GM19463 (cell line): ENCODE measurements around the gene BTK.

ENCODE experiments used
- ATAC-seq: cut with Tn5 transposase; IDR thresholded peaks from one replicate; pipeline ENCODE4 v1.9.1; 2021; ENCODE audit warnings: mild to moderate bottlenecking, moderate library complexity; ENCODE audit not compliant: unreplicated experiment

BTK gene

DNA sequence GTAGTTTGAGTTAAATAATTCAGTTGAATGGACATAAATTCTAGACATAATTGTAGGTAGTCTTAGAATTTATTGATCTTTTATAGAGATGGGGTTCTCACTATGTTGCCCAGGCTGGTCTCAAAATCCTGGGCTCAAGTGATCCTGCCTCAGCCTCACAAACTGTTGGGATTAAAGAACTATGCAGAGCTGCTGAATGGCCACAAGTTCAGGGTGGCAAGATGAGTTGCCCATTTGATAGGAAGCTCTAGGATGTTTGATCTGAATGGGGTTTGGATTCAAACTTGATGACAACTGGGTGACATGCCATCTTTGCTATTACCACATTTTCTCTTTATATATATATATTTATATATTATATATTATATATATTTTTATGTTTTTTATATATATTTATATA is 8.4 kb upstream of the BTK start:
- no peak for ATAC-seq

GRCh38 chrX:101393530-101394305 is 7.7 kb upstream of the BTK start:
- ATAC-seq = no peak

GRCh38 chrX:101391831-101392230 is 5.8 kb upstream of the BTK start:
- ATAC-seq = no peak

DNA sequence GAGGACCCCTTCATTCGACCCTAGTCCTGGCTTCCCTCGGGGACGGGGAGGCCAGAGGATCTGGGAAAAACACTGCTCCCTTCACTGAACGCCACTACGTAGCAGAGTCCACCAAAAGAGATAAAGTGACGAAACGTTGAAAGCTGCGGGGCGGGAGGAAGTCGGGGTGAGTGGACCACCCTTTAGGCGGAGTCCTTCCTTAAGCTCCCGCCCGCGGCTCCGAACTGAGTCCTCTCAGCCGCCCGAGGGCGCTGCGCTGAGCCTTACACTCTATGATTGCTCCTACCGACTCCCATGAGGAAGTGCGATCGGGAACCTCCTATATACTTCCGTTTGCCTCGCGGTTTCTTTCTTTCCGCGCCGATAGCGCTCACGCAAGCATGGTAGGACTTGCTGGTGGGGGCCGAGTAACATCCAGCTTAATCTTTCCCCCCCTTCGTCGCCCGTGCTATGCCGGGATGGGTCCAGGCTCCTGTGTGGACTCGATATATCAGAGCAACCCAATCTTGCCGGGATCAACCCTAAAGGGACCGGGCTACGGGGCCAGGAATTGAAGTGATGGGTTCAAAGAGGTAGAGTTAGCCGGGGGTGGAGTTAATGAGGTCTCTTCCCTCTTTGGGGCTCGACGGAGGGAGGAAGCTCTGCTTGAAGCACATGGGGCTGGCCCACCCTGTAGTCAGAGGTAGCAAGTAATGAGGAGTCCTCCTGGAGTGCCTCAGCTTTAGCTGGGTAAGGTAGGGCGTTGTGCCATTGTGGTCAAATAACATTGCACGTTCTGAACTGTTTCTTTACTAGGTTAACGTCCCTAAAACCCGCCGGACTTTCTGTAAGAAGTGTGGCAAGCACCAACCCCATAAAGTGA is 4.9 kb upstream of the BTK start, which contains the start of gene RPL36A:
Gene RPL36A, plus strand, starts transcription at position 348 of the 862 bp plus-strand sequence. Its CDS starts 33 bp downstream, at position 381.
- ATAC-seq = peak; percentile 74

GRCh38 chrX:101388604-101389003 is 2.6 kb upstream of the BTK start:
- ATAC-seq = no peak

DNA sequence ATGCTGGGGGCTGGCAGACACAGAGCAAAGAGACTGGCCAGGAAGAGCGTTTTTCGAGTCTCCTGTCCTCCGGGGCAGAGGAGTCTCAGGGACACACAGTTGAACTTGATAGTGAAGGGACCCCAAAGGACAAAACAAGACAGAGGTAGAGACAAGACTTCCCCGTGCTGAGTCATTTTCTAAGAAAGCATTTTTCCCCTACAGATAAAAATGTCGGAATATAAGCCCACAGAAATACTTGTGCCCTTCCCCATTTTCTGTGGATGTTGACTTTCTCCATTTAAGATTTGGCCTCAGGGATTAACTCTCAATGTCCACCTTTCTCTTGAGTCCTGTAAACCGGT is 523 bp upstream of the BTK start:
- ATAC-seq = no peak

GRCh38 chrX:101385026-101385684 is 836 bp downstream of the BTK start:
- no peak for ATAC-seq

GRCh38 chrX:101383679-101384205 is 2.2 kb downstream of the BTK start:
- ATAC-seq = peak; percentile 72

DNA sequence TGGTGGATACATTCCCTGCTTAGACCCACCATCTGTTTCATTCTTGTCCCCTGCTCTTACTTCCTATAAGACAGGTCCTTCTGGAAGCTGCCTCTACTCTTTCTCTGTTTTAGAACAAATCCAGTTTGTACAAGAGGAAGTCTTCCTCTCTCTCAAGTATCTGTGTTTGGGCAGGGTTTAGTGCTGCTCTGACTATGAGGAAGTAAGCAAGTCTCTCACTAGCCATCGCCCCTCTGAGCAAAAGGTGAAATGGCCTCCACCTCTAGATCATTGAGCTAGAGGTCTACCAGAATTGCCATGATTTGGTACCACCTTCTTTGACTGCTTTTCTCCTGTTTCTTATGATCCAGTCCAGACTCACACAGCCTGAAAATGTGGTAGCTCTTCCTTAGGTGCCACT is 8.4 kb downstream of the BTK start:
- ATAC-seq = no peak

GRCh38 chrX:101370888-101371504 is 15.0 kb downstream of the BTK start:
- ATAC-seq = peak; percentile 61

DNA sequence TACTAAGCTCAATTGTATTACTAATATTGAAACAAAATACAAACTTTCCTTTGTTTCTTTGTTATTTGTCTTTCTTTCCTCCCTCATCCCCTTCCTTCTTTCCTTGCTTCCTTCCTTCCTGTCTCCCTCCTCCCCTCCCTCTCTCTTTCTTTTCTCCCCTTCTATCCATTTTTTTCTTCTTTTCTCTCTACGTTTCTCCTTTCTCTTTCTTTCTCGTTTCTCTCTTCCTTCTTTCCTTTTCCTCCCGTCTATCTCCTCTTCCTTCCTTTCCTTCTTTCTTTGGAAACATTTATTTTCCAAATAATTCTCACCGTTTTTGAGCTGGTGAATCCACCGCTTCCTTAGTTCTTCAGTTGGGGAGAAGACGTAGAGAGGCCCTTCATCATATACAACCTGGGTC is 16.3 kb downstream of the BTK start:
- no peak for ATAC-seq

DNA sequence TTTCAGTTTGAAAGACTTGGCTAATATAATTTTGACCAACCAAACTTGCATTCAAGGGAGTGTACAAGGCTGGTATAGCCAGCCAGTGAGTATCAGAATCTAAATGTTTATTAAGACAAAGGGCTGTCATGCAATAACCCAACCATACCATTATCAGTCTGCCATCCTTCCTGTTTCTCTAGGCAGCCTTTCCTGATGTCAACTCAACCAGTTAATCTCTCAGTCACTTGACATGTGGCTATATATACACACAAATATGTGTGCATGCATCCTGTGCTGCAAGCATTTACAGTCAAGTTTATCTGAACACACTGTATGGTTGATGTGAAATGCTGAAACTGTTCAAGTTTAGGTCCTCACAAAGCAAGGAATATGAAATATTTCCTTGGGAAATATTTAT is 17.2 kb downstream of the BTK start:
- ATAC-seq = no peak

DNA sequence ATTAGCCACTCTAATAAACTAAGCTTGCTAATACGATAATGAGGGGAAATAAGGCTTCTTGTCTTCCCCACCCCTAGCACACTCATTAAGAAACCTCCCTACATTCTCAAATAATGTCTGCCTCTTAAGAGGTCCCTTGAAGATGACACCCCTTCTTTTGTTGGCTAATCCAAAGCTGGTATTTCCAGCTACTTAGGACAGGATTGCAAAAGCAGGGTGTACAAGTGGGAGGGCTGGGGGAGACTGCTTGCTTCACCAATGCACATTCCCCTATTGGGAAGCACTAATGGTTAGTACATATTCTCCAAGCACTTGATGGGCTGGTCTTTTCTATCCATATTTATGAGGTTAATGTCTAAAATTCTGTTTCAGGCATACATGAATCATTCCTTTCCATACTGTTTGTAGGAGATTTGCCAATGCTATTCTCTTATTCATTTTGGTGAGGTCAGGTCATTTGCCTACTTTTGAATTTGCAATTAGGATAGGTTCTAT is 20.6 kb downstream of the BTK start:
- no peak for ATAC-seq

DNA sequence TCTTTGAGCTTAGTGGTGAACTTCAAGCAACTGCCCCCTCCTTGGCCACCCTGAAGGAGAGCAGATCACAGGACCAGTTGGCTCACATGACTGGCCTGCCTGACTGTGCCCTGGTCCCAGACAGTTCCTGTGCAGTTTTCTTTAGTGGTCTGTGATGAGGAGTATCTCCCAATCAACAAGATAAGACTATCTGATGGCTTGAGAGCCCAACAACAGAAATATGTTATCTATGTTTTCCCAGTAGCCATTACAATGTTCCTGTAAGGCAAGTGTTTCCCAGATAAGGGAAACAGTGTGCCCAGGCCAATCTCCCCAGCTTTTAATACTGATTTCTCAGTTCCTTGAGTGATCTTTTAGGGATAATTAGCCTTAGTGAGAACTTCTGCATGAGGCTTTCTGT is 23.2 kb downstream of the BTK start:
- no peak for ATAC-seq

DNA sequence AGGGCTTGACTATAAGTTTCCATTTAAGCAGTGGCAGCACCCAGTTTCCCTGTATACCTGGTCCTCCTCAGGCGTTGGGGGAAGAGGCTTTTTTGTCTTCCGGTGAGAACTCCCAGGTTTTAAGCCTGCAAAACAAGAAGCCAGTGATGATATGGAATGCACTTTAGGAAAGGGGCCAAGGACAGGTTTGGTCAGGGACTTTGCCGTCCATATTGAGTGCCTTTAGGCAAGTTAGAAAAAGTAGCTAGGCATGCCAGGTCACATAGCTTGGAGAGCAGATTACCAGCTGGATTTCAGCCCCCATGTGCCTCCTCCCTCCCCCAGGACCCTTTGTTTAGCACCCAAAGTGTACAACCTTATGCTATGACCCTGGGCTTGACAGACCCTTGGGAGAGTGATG is 23.9 kb downstream of the BTK start:
- ATAC-seq = no peak

GRCh38 chrX:101360390-101360789 is 25.6 kb downstream of the BTK start:
- ATAC-seq = no peak

DNA sequence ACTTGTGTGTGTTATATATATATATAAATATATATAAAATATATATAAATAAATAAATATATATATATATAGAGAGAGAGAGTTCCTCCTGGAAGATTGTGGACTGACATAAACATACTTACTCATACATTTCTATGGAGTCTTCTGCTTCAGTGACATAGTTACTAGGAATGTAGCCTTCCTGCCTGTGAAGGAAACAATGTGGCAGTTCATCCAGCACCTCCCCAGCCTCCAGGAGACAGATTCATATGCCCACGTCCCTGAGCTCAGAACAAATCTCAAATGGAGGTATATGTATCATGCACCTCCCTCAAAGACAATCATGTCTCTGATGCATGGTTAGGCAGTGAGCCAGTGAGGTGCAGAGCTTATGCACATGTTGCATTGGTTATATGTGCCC is 26.0 kb downstream of the BTK start:
- ATAC-seq = no peak

DNA sequence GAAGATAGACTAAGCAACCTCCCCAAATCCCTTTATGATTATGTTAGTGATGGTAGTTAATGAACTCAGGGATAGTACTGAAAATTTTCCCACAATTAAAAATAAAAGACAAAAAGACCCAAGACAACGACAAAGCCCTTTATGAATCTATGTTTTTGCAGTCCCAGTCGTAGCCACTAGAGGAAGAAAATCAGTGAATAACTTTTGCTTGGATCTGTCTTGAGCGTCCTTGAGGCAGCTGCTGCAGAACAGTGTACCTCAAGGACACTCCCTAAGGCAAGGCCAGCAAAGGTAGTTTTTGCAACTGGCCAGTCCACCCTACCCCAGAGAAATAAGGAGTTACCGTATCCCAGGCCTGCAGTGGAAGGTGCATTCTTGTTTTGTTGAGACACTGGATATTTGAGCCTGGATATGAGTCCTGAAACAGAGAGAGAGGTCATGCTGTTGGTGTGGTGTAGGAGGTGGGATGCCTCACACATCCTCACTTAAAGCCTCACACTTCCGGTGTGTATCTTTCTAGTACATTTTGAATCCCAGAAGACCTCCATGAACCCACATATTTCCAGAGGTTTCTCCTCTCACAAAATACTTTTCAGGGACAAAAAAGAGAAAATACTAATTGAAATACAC is 28.7 kb downstream of the BTK start:
- ATAC-seq = no peak

GRCh38 chrX:101349193-101349562 is 36.8 kb downstream of the BTK start:
- no peak for ATAC-seq

DNA sequence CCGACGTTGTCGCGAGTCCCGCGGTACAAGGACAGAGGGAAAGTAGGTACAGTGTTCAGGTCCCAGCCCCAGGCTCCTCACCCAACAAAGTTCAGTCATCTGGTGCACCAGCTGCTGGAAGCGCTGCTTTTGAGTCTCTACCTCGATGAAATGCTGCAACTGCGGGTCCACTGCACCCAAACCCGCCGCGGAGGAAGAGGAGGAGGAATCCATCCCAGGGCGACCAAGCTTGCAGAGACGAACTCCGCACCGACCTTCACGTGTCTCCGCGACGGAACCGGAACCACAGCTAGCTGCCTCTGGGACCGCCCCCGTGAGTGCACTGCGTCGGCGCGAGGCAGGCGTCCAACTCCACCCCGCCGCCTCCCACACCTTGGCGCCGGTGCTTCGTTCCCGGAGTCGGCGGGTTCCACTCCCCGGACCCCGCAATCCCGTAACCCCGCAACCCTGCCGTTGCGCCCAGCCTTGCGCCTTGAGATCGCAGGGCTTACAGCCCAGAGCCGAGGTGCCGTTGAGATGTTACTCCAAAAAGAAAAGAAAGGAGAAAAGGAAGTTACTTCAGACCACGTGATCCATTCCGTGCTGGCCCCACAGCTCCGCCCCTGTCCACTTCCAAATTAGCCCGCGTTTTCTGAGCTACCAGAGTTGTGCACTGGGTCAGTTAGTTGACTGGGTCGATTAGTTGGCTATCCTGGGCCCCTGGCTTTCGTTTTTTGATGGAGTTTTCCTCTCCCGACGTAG is 37.4 kb downstream of the BTK start, which contains the start of gene TIMM8A:
Gene TIMM8A, minus strand, starts transcription at position 291 of the 741 bp plus-strand sequence. Its CDS starts 78 bp downstream, at position 213.
- peak; percentile 99 for ATAC-seq
